GM18520 (cell line): ENCODE measurements around the gene CDK9.

Source experiments
- ATAC-seq: cut with Tn5 transposase; IDR thresholded peaks from one replicate; pipeline ENCODE4 v1.9.1; 2021; ENCODE audit not compliant: unreplicated experiment

CDK9 gene

GRCh38 chr9:127801955-127802575 is 16.2 kb downstream of the CDK9 start:
- no peak for ATAC-seq

GRCh38 chr9:127802576-127803443 is 17.0 kb downstream of the CDK9 start, which contains the start of gene FPGS:
TSS of gene FPGS (plus strand) at chr9:127802882. CDS start at chr9:127802925, 43 bp downstream.
- ATAC-seq, result peak; percentile 66

- ATAC-seq, result no peak
These were observed 17.9 kb downstream of the CDK9 start for GRCh38 chr9:127803507-127804352.

GRCh38 chr9:127805620-127806019 is 19.8 kb downstream of the CDK9 start:
- ATAC-seq, result no peak

GRCh38 chr9:127806871-127807270 is 21.0 kb downstream of the CDK9 start:
- ATAC-seq, result no peak

GRCh38 chr9:127808347-127809001 is 22.6 kb downstream of the CDK9 start:
- no peak for ATAC-seq

GRCh38 chr9:127809002-127809539 is 23.2 kb downstream of the CDK9 start:
- no peak for ATAC-seq

GRCh38 chr9:127809540-127810377 is 23.9 kb downstream of the CDK9 start:
- ATAC-seq, result no peak

GRCh38 chr9:127810378-127811187 is 24.7 kb downstream of the CDK9 start:
- ATAC-seq, result no peak

- no peak for ATAC-seq
These were observed 26.2 kb downstream of the CDK9 start for GRCh38 chr9:127812011-127812410.

GRCh38 chr9:127812936-127813675 is 27.3 kb downstream of the CDK9 start:
- no peak for ATAC-seq

- ATAC-seq, result no peak
These were observed 27.9 kb downstream of the CDK9 start for GRCh38 chr9:127813686-127814226.

GRCh38 chr9:127814619-127815511 is 29.0 kb downstream of the CDK9 start:
- ATAC-seq, result no peak

- ATAC-seq, result no peak
These were observed 29.9 kb downstream of the CDK9 start for GRCh38 chr9:127815512-127816361.

- ATAC-seq, result no peak
These were observed 30.5 kb downstream of the CDK9 start for GRCh38 chr9:127816362-127816725.

- no peak for ATAC-seq
These were observed 30.9 kb downstream of the CDK9 start for GRCh38 chr9:127816728-127817127.
